ENCODE measurements around the gene CUX1.
"Not testable (repeated sequence)": the region's sequence is repeated elsewhere in the genome, so short reads cannot be mapped to it uniquely, and the experiment has no call there.

The CUX1 gene

GRCh38 chr7:101990811-101991418 lies 173.5 kb downstream of the CUX1 start:
- no peak for DNase-seq

GRCh38 chr7:101991860-101992259 lies 174.4 kb downstream of the CUX1 start:
- no peak for DNase-seq

- no peak for DNase-seq
These were observed 175.9 kb downstream of the CUX1 start for GRCh38 chr7:101993311-101993710.

GRCh38 chr7:101995121-101995520 lies 177.7 kb downstream of the CUX1 start:
- DNase-seq, result no peak

- DNase-seq, result no peak
These were observed 178.8 kb downstream of the CUX1 start for GRCh38 chr7:101996131-101996691.

- DNase-seq, result no peak
These were observed 179.4 kb downstream of the CUX1 start for GRCh38 chr7:101996876-101997275.

- no peak for DNase-seq
These were observed 180.8 kb downstream of the CUX1 start for GRCh38 chr7:101998029-101998905.

GRCh38 chr7:101998906-101999240 lies 181.4 kb downstream of the CUX1 start:
- no peak for DNase-seq

- DNase-seq, result no peak
These were observed 182.0 kb downstream of the CUX1 start for GRCh38 chr7:101999393-101999792.

GRCh38 chr7:102000123-102000522 lies 182.7 kb downstream of the CUX1 start:
- DNase-seq, result no peak

GRCh38 chr7:102004229-102004628 lies 186.8 kb downstream of the CUX1 start:
- no peak for DNase-seq

- no peak for DNase-seq
These were observed 187.4 kb downstream of the CUX1 start for GRCh38 chr7:102004848-102005247.

GRCh38 chr7:102005933-102006480 lies 188.6 kb downstream of the CUX1 start:
- DNase-seq, result no peak

GRCh38 chr7:102006695-102007094 lies 189.3 kb downstream of the CUX1 start:
- DNase-seq, result no peak

GRCh38 chr7:102008535-102009262 lies 191.3 kb downstream of the CUX1 start:
- no peak for DNase-seq

GRCh38 chr7:102009628-102010027 lies 192.2 kb downstream of the CUX1 start:
- no peak for DNase-seq

- not testable (repeated sequence) for DNase-seq
These were observed 194.8 kb downstream of the CUX1 start for GRCh38 chr7:102012112-102012830.

- no peak for DNase-seq
These were observed 195.6 kb downstream of the CUX1 start for GRCh38 chr7:102012941-102013461.

GRCh38 chr7:102018876-102019275 lies 201.4 kb downstream of the CUX1 start:
- no peak for DNase-seq

- no peak for DNase-seq
These were observed 202.0 kb downstream of the CUX1 start for GRCh38 chr7:102019461-102019860.

GRCh38 chr7:102021841-102022618 lies 204.6 kb downstream of the CUX1 start:
- no peak for DNase-seq

Data from T-helper 9 cell (primary cell).